CD8-positive, alpha-beta memory T cell (primary cell): ENCODE measurements around the gene SPON1. TPM values are rescaled to one million over a fixed set of nuclear protein-coding genes. Genes with fewer than 3 reads are reported as not detected.
"Not testable (repeated sequence)": the region's sequence is repeated elsewhere in the genome, so short reads cannot be mapped to it uniquely, and the experiment has no call there.

Source experiments
- CTCF ChIA-PET: fragments of 350-600 bp; sonication (Branson Sonifier 250); formaldehyde crosslinking; loops from one replicate; lab custom pipeline; 2021; ENCODE audit warnings: antibody characterized with exemption; lab: Charles Lee
- POLR2A ChIA-PET: fragments of 350-600 bp; sonication (Branson Sonifier 250); formaldehyde crosslinking; loops from one replicate; lab custom pipeline; 2021; ENCODE audit warnings: antibody characterized with exemption; lab: Charles Lee
- DNase-seq, 5 donors: peaks; one replicate each; pipeline versions ENCODE4 v3.0.0 to v3.0.0-alpha.2; 2020 to 2022; ENCODE audit warnings: mixed read lengths in 1 of 5
- H3K27ac ChIP-seq: one replicate; pipeline ENCODE4 v1.7.0; 2013; ENCODE audit warnings: low read depth, mild to moderate bottlenecking, low read length, moderate library complexity
- H3K27me3 ChIP-seq: 2 replicates; pipeline ENCODE4 v1.7.0; 2013; ENCODE audit warnings: low read length, mild to moderate bottlenecking; ENCODE audit not compliant: insufficient read depth, poor library complexity, severe bottlenecking
- H3K36me3 ChIP-seq: 2 replicates; pipeline ENCODE4 v1.7.0; 2013; ENCODE audit warnings: mild to moderate bottlenecking, low read length, moderate library complexity; ENCODE audit not compliant: insufficient read depth
- H3K4me1 ChIP-seq: 2 replicates; pipeline ENCODE4 v1.7.0; 2013; ENCODE audit warnings: mild to moderate bottlenecking, low read length, moderate library complexity; ENCODE audit not compliant: insufficient read depth
- H3K4me3 ChIP-seq: 2 replicates; pipeline ENCODE4 v1.7.0; 2013; ENCODE audit warnings: mild to moderate bottlenecking, low read length
- H3K9me3 ChIP-seq: 2 replicates; pipeline ENCODE4 v1.7.0; 2013; ENCODE audit warnings: mild to moderate bottlenecking, low read length
- H3K27ac Mint-ChIP-seq, 8 donors: one replicate each; pipeline ENCODE4 v1.8.0; 2020 to 2021; ENCODE audit warnings: mixed read lengths in 8 of 8, mild to moderate bottlenecking in 6 of 8, inconsistent platforms in 3 of 8, moderate library complexity in 3 of 8
- H3K27me3 Mint-ChIP-seq, 2 donors: one replicate each; pipeline ENCODE4 v1.8.0; 2020 to 2021; ENCODE audit warnings: mixed read lengths in 2 of 2, mild to moderate bottlenecking in 1 of 2, moderate library complexity in 1 of 2
- H3K36me3 Mint-ChIP-seq, 3 donors: one replicate each; pipeline ENCODE4 v1.8.0; 2020 to 2021; ENCODE audit warnings: mixed read lengths in 3 of 3, inconsistent platforms in 1 of 3, mild to moderate bottlenecking in 1 of 3
- H3K4me1 Mint-ChIP-seq, 3 donors: one replicate each; pipeline ENCODE4 v1.8.0; 2020 to 2021; ENCODE audit warnings: mixed read lengths in 3 of 3, inconsistent platforms in 1 of 3, mild to moderate bottlenecking in 1 of 3
- H3K4me3 Mint-ChIP-seq, 7 donors: one replicate each; pipeline ENCODE4 v1.8.0; 2020 to 2021; ENCODE audit warnings: mixed read lengths in 7 of 7, mild to moderate bottlenecking in 6 of 7, moderate library complexity in 4 of 7, inconsistent platforms in 2 of 7
- H3K9me3 Mint-ChIP-seq, 5 donors: one replicate each; pipeline ENCODE4 v1.8.0; 2020 to 2022; ENCODE audit warnings: mixed read lengths in 5 of 5, mild to moderate bottlenecking in 3 of 5, moderate library complexity in 2 of 5, inconsistent platforms in 1 of 5
- polyA plus RNA-seq: library from polyadenylated mRNA; unstranded; fragments of 300-500 nt; fragmentation: Illumina TruSeq; gene quantifications from one replicate; pipeline ENCODE4 v1.2.3, GENCODE V29; 2021
- total RNA-seq, 2 experiments: library from RNA; stranded (reverse); gene quantifications; one replicate each; pipeline ENCODE4 v1.2.3, GENCODE V29; 2021

SPON1 gene
- total and polyA plus RNA-seq, 3 experiments from 2014 or later, result 0.81 to 2.0 (median 0.97) TPM

GRCh38 chr11:14150878-14151277 is 188.4 kb downstream of the SPON1 start:
- Histone ChIP-seq H3K9me3 (peaks cover 12% of the 10 kb centered on the region), H3K36me3 (no peaks in the 10 kb centered on the region), H3K4me3 (no peak overlapping the region), H3K27ac (no peak overlapping the region), H3K4me1 (no peaks in the 10 kb centered on the region), H3K27me3 (no peaks in the 10 kb centered on the region)
- ChIA-PET CTCF (interaction anchor here (3.5 kb wide), 1 partner anchor 378 kb away, joined by 29 read pairs; no protein-coding TSS in a partner anchor), POLR2A (no interaction called here)
- H3K27me3 Mint-ChIP-seq, result peaks cover 0 to 1% of the 10 kb centered on the region in 2 donors
- H3K36me3 Mint-ChIP-seq, result peaks cover 0 to 35% (median 7%) of the 10 kb centered on the region in 3 donors
- H3K9me3 Mint-ChIP-seq, result peaks cover 14 to 26% (median 22%) of the 10 kb centered on the region in 5 donors
- peaks cover 0 to 4% (median 3%) of the 10 kb centered on the region in 3 donors for H3K4me1 Mint-ChIP-seq
- H3K27ac Mint-ChIP-seq, result no peak overlapping the region
- H3K4me3 Mint-ChIP-seq, result no peak overlapping the region
- no peak for DNase-seq

GRCh38 chr11:14154103-14154502 is 191.6 kb downstream of the SPON1 start:
- H3K27me3 ChIP-seq, H3K36me3 ChIP-seq, POLR2A ChIA-PET, H3K27me3 Mint-ChIP-seq, H3K4me3 Mint-ChIP-seq, H3K27ac ChIP-seq, DNase-seq, H3K27ac Mint-ChIP-seq, CTCF ChIA-PET, H3K4me1 Mint-ChIP-seq, H3K4me3 ChIP-seq, H3K4me1 ChIP-seq: not testable (repeated sequence)
- Mint-ChIP-seq H3K9me3 (peaks cover 25 to 46% (median 43%) of the 10 kb centered on the region in 5 donors), H3K36me3 (peaks cover 4 to 60% (median 15%) of the 10 kb centered on the region in 3 donors)
- H3K9me3 ChIP-seq, result peaks cover 12% of the 10 kb centered on the region

GRCh38 chr11:14158393-14158792 is 195.9 kb downstream of the SPON1 start:
- H3K4me3 Mint-ChIP-seq, result no peak overlapping the region
- H3K27me3 Mint-ChIP-seq, result peaks cover 0 to 3% of the 10 kb centered on the region in 2 donors
- ChIA-PET POLR2A (no interaction called here), CTCF (no interaction called here)
- no peak overlapping the region for H3K4me3 ChIP-seq
- H3K27me3 ChIP-seq, result no peaks in the 10 kb centered on the region
- DNase-seq, result no peak
- peaks cover 4 to 51% (median 13%) of the 10 kb centered on the region in 3 donors for H3K36me3 Mint-ChIP-seq
- no peak overlapping the region for H3K27ac Mint-ChIP-seq
- H3K9me3 Mint-ChIP-seq, result peaks cover 25 to 41% (median 38%) of the 10 kb centered on the region in 5 donors
- H3K4me1 ChIP-seq, result no peaks in the 10 kb centered on the region
- peaks cover 12% of the 10 kb centered on the region for H3K9me3 ChIP-seq
- H3K27ac ChIP-seq, result no peak overlapping the region
- H3K4me1 Mint-ChIP-seq, result no peaks in the 10 kb centered on the region
- no peaks in the 10 kb centered on the region for H3K36me3 ChIP-seq

GRCh38 chr11:14163576-14163975 is 201.1 kb downstream of the SPON1 start:
- Histone ChIP-seq H3K36me3 (no peaks in the 10 kb centered on the region), H3K27ac (no peak overlapping the region), H3K27me3 (no peaks in the 10 kb centered on the region), H3K4me3 (no peak overlapping the region), H3K9me3 (no peaks in the 10 kb centered on the region), H3K4me1 (no peaks in the 10 kb centered on the region)
- CTCF ChIA-PET, result interaction anchor here (0.6 to 1.6 kb wide), 2 partner anchors 15 to 154 kb away, joined by 3 to 10 read pairs; no protein-coding TSS in a partner anchor
- POLR2A ChIA-PET, result no interaction called here
- peaks cover 2 to 9% (median 7%) of the 10 kb centered on the region in 3 donors for H3K4me1 Mint-ChIP-seq
- H3K36me3 Mint-ChIP-seq, result peaks cover 1 to 30% (median 2%) of the 10 kb centered on the region in 3 donors
- peaks cover 0 to 23% (median 13%) of the 10 kb centered on the region in 5 donors for H3K9me3 Mint-ChIP-seq
- H3K4me3 Mint-ChIP-seq, result no peak overlapping the region
- H3K27me3 Mint-ChIP-seq, result peaks cover 0 to 3% of the 10 kb centered on the region in 2 donors
- no peak for DNase-seq
- H3K27ac Mint-ChIP-seq, result peak overlapping the region in 1 of 8 donors; percentile 68

GRCh38 chr11:14173679-14174078 is 211.2 kb downstream of the SPON1 start:
- DNase-seq, H3K27me3 ChIP-seq, H3K27ac Mint-ChIP-seq, H3K9me3 ChIP-seq, H3K4me1 ChIP-seq, CTCF ChIA-PET, H3K4me3 Mint-ChIP-seq, POLR2A ChIA-PET, H3K27me3 Mint-ChIP-seq, H3K36me3 ChIP-seq, H3K27ac ChIP-seq, H3K4me3 ChIP-seq: not testable (repeated sequence)
- Mint-ChIP-seq H3K4me1 (peaks cover 2 to 10% (median 10%) of the 10 kb centered on the region in 3 donors), H3K36me3 (peaks cover 0 to 12% (median 4%) of the 10 kb centered on the region in 3 donors), H3K9me3 (peaks cover 0 to 10% (median 0%) of the 10 kb centered on the region in 5 donors)

- no peaks in the 10 kb centered on the region for H3K4me1 ChIP-seq
- H3K4me3 ChIP-seq, result no peak overlapping the region
- Mint-ChIP-seq H3K4me1 (peaks cover 2 to 10% (median 10%) of the 10 kb centered on the region in 3 donors), H3K4me3 (no peak overlapping the region), H3K9me3 (no peaks in the 10 kb centered on the region), H3K27ac (no peak overlapping the region), H3K36me3 (peaks cover 0 to 6% (median 0%) of the 10 kb centered on the region in 3 donors), H3K27me3 (peaks cover 6 to 11% of the 10 kb centered on the region in 2 donors)
- H3K27me3 ChIP-seq, result no peaks in the 10 kb centered on the region
- no peak overlapping the region for H3K27ac ChIP-seq
- no peaks in the 10 kb centered on the region for H3K36me3 ChIP-seq
- ChIA-PET CTCF (no interaction called here), POLR2A (no interaction called here)
- no peaks in the 10 kb centered on the region for H3K9me3 ChIP-seq
- DNase-seq, result no peak
Observed at GRCh38 chr11:14179116-14179820, 216.7 kb downstream of the SPON1 start.

GRCh38 chr11:14181121-14181520 is 218.6 kb downstream of the SPON1 start:
- POLR2A ChIA-PET, result no interaction called here
- H3K27me3 ChIP-seq, result no peaks in the 10 kb centered on the region
- H3K27ac Mint-ChIP-seq, result no peak overlapping the region
- no peak overlapping the region for H3K27ac ChIP-seq
- H3K36me3 Mint-ChIP-seq, result peaks cover 5 to 10% (median 6%) of the 10 kb centered on the region in 3 donors
- peaks cover 2 to 10% (median 7%) of the 10 kb centered on the region in 3 donors for H3K4me1 Mint-ChIP-seq
- DNase-seq, result no peak
- CTCF ChIA-PET, result interaction anchor here (1.4 kb wide), 1 partner anchor 409 kb away, joined by 4 read pairs; no protein-coding TSS in a partner anchor
- H3K4me3 Mint-ChIP-seq, result no peak overlapping the region
- no peaks in the 10 kb centered on the region for H3K36me3 ChIP-seq
- H3K4me1 ChIP-seq, result no peaks in the 10 kb centered on the region
- no peaks in the 10 kb centered on the region for H3K9me3 Mint-ChIP-seq
- no peak overlapping the region for H3K4me3 ChIP-seq
- H3K27me3 Mint-ChIP-seq, result peaks cover 4 to 8% of the 10 kb centered on the region in 2 donors
- no peaks in the 10 kb centered on the region for H3K9me3 ChIP-seq

- H3K36me3 Mint-ChIP-seq, result peaks cover 5 to 20% (median 7%) of the 10 kb centered on the region in 3 donors
- no peaks in the 10 kb centered on the region for H3K36me3 ChIP-seq
- no peak overlapping the region for H3K27ac ChIP-seq
- no peak overlapping the region for H3K4me3 Mint-ChIP-seq
- H3K27ac Mint-ChIP-seq, result no peak overlapping the region
- H3K27me3 Mint-ChIP-seq, result peaks cover 6 to 8% of the 10 kb centered on the region in 2 donors
- ChIA-PET CTCF (no interaction called here), POLR2A (no interaction called here)
- no peaks in the 10 kb centered on the region for H3K27me3 ChIP-seq
- no peaks in the 10 kb centered on the region for H3K4me1 ChIP-seq
- H3K9me3 ChIP-seq, result no peaks in the 10 kb centered on the region
- H3K4me3 ChIP-seq, result no peak overlapping the region
- H3K4me1 Mint-ChIP-seq, result peaks cover 0 to 2% (median 0%) of the 10 kb centered on the region in 3 donors
- no peak for DNase-seq
- H3K9me3 Mint-ChIP-seq, result no peaks in the 10 kb centered on the region
Observed at GRCh38 chr11:14182833-14183364, 220.4 kb downstream of the SPON1 start.
